Bronchial epithelial cell (primary cell): Measurements from ENCODE around the gene SLC13A5. TPM values are rescaled to one million over a fixed set of nuclear protein-coding genes. Genes with fewer than 3 reads are reported as not detected.

Experiments
- DNase-seq: peaks from one replicate; pipeline ENCODE4 v3.0.0-alpha.2; 2010; ENCODE audit warnings: low read depth
- FAIRE-seq: peaks from 2 replicates; lab custom pipeline; 2011; peaks lifted over from hg19 to GRCh38; lab: Jason Lieb, UNC
- H3K27me3 ChIP-seq: 2 replicates; pipeline ENCODE4 v1.5.1; 2011; ENCODE audit warnings: low read length; ENCODE audit not compliant: control insufficient read depth, insufficient read depth
- H3K36me3 ChIP-seq: 2 replicates; pipeline ENCODE4 v1.5.1; 2011; ENCODE audit warnings: low read length; ENCODE audit not compliant: control insufficient read depth, insufficient read depth
- H3K4me3 ChIP-seq: 2 replicates; pipeline ENCODE4 v1.5.1; 2011; ENCODE audit warnings: mild to moderate bottlenecking, low read depth, low read length, control low read depth
- total RNA-seq: library from RNA; depleted of rRNA; stranded (reverse); fragments of >200 nt; gene quantifications from 2 replicates; pipeline ENCODE4 v1.2.1, GENCODE V29; 2014
- TF ChIP-seq, protein P1 (sequence below): IDR thresholded peaks from 2 replicates; pipeline ENCODE4 v1.5.1; 2011; ENCODE audit warnings: mild to moderate bottlenecking, moderate library complexity, low read length, control low read depth, inconsistent platforms; ENCODE audit not compliant: insufficient read depth, severe bottlenecking

Gene SLC13A5
- total RNA-seq, 1 donor from 2014 or later: 0.53 TPM

DNA sequence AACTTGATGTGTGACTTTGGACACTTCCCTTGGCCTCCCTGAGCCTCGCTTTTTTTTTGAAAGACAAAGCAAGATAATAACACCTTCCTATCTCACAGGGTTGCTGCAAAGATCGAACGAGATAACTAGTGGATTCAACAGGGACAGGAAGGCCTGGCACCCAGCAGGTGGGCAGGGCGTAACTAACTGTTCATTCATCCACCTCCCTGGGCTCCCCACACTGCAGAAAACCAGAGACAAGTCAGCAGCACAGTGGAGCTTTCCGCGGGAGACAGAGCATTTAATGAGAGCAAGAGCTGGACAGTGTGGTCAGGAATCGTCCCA is 28.7 kb downstream of the SLC13A5 start:
- no peaks in the 10 kb centered on the region for H3K27me3 ChIP-seq
- H3K4me3 ChIP-seq: no peak overlapping the region
- DNase-seq: no peak
- H3K36me3 ChIP-seq: no peaks in the 10 kb centered on the region
- TF ChIP-seq, protein P1, sequence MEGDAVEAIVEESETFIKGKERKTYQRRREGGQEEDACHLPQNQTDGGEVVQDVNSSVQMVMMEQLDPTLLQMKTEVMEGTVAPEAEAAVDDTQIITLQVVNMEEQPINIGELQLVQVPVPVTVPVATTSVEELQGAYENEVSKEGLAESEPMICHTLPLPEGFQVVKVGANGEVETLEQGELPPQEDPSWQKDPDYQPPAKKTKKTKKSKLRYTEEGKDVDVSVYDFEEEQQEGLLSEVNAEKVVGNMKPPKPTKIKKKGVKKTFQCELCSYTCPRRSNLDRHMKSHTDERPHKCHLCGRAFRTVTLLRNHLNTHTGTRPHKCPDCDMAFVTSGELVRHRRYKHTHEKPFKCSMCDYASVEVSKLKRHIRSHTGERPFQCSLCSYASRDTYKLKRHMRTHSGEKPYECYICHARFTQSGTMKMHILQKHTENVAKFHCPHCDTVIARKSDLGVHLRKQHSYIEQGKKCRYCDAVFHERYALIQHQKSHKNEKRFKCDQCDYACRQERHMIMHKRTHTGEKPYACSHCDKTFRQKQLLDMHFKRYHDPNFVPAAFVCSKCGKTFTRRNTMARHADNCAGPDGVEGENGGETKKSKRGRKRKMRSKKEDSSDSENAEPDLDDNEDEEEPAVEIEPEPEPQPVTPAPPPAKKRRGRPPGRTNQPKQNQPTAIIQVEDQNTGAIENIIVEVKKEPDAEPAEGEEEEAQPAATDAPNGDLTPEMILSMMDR: no peak
- no peak for FAIRE-seq

DNA sequence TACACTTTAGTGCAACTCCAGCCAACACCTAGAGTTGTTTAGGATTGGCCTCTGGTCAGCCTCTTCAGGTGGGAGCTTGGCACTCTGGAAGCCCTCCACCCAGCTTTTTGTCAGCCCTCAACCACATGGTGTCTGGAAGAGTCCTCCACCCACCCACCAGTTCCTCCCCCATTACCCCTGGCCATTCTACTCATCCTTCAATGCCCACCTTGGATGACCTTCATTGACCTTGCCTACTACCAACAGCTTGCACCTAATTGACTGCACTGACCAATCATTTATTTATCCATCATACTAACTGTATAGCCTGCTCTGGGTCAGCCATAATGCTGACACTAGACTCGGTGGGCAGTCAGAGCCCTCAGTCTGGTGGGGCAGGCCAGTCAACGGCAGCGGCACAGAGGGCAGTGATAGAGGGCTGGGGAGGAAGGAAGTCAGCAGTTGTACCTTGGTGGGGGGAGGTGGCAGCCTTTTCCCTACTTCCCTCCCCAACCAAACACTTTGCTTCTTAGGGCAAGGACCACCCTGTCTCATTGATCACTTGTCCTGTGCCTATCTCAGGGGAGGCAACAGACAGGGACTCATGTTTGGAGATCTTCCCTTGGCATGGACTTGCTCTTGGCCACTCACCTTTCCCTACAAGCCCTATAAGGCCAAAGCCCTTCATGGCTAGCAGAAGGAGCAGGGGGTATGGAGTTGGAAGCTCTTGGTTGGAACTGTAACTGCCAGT is 29.3 kb downstream of the SLC13A5 start:
- no peak for DNase-seq
- H3K36me3 ChIP-seq: no peaks in the 10 kb centered on the region
- TF ChIP-seq, protein P1: no peak
- no peak for FAIRE-seq
- no peaks in the 10 kb centered on the region for H3K27me3 ChIP-seq
- no peak overlapping the region for H3K4me3 ChIP-seq

DNA sequence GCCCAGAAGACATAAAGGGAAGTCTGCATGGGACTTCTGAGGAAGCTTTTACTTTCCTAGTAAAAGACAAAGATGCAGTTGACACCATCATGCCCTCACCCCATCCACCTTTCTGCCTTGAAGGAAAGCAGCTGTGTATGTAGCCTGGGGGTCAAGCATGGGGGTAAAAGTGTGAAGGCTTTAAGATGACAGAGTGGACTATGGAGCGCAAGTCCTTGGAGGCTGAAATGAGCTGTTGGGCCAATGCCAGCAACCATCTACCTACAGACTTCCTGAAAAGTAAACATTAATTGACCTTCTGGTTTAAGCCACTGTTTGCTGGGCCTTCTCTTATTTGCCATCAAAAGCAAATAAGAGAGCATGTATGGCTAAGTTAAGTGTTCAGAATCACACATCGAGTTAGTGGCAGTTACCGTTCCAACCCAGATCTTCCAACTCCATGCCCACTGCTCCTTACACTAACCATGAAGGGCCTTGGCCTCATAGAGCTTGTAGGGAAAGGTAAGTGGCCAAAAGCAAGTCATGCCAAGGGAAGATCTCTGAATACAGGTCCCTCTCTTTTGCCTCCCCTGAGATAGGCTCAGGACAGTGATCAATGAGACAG is 30.0 kb downstream of the SLC13A5 start:
- FAIRE-seq (no peak), DNase-seq (no peak)
- no peaks in the 10 kb centered on the region for H3K36me3 ChIP-seq
- TF ChIP-seq, protein P1: no peak
- no peaks in the 10 kb centered on the region for H3K27me3 ChIP-seq
- no peak overlapping the region for H3K4me3 ChIP-seq

DNA sequence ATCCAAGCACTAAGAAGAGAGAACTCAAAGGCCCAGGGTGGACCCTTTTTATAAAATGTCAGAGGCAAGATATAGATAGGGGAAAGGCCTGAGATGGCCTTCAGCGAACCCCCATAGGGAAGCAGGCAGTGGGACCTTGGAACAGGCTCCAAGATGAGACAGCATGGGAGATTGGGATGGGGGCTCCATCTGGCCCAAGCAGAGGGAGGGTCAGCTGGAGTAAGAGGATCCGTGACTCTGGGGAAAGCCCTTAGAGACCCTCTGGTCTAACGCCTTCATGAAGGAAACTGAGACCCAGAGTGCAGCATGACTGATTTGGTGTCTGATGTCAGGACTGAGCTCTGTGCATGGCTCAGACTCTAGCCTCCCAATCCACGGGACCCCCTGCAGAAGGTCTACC is 30.8 kb downstream of the SLC13A5 start:
- FAIRE-seq (no peak), DNase-seq (no peak)
- no peaks in the 10 kb centered on the region for H3K36me3 ChIP-seq
- TF ChIP-seq, protein P1: no peak
- H3K4me3 ChIP-seq: no peak overlapping the region
- no peaks in the 10 kb centered on the region for H3K27me3 ChIP-seq

DNA sequence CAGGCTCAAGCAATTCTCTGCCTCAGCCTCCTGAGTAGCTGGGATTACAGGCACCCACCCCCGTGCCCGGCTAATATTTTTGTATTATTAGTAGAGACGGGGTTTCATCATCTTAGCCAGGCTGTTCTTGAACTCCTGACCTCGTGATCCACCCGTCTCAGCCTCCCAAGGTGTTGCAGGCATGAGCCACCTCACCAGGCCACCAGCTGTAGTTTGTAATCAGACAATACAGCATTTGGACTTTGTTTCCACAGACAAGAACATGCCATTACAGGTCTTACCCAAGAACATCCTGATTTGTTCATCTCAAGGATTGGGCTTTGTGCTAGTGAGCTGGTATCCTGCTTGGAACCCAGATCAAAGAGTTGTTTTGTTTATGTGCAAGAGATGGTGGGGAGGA is 31.5 kb downstream of the SLC13A5 start:
- H3K27me3 ChIP-seq: no peaks in the 10 kb centered on the region
- DNase-seq (peak; percentile 80), FAIRE-seq (no peak)
- TF ChIP-seq, protein P1: no peak
- no peak overlapping the region for H3K4me3 ChIP-seq
- H3K36me3 ChIP-seq: no peaks in the 10 kb centered on the region
